ENCODE measurements around the gene MT2A. TPM values are rescaled to one million over a fixed set of nuclear protein-coding genes. Genes with fewer than 3 reads are reported as not detected.

Gene MT2A
- total and polyA plus RNA-seq, 10 of the 15 experiments (the other 5 are each of a cell fraction or from before 2014, with no cell fraction given) = 7.3 to 271 (median 53.5) TPM

DNA sequence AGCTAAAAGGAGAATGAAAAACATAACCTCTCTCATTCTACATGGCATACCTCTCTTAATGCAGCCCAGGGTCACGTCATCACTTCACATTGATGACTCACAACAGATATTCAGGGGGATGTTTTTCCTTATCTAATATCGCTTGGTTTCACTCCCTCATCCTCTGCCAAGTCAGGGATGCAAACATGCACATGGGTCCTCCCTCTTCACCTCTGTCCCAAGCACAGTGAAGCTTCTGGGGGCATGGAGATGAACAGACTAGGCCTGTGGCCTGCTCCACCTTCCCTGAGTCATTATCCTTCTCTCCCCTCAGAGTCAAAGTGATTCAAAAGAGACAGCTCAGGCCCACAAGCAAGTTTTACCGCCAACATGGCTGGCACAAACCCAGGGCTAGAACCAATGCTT is 2.3 kb upstream of the MT2A start (continued):
- TF ChIP-seq, protein P1, sequence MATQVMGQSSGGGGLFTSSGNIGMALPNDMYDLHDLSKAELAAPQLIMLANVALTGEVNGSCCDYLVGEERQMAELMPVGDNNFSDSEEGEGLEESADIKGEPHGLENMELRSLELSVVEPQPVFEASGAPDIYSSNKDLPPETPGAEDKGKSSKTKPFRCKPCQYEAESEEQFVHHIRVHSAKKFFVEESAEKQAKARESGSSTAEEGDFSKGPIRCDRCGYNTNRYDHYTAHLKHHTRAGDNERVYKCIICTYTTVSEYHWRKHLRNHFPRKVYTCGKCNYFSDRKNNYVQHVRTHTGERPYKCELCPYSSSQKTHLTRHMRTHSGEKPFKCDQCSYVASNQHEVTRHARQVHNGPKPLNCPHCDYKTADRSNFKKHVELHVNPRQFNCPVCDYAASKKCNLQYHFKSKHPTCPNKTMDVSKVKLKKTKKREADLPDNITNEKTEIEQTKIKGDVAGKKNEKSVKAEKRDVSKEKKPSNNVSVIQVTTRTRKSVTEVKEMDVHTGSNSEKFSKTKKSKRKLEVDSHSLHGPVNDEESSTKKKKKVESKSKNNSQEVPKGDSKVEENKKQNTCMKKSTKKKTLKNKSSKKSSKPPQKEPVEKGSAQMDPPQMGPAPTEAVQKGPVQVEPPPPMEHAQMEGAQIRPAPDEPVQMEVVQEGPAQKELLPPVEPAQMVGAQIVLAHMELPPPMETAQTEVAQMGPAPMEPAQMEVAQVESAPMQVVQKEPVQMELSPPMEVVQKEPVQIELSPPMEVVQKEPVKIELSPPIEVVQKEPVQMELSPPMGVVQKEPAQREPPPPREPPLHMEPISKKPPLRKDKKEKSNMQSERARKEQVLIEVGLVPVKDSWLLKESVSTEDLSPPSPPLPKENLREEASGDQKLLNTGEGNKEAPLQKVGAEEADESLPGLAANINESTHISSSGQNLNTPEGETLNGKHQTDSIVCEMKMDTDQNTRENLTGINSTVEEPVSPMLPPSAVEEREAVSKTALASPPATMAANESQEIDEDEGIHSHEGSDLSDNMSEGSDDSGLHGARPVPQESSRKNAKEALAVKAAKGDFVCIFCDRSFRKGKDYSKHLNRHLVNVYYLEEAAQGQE (IDR thresholded peaks at IDR 0.05; ENCODE audit: low read depth, low read length) = no peak
- TF ChIP-seq STAT1 (conservative IDR thresholded peaks at IDR 0.05) (no peak), CBX5 (IDR thresholded peaks at IDR 0.05; ENCODE audit: low read depth) (no peak), MEF2A (IDR thresholded peaks at IDR 0.05; ENCODE audit: insufficient read depth, low read depth, low read length) (no peak), PAX8 (IDR thresholded peaks at IDR 0.05) (no peak), ZNF24 (IDR thresholded peaks at IDR 0.05) (no peak), PAX5 (IDR thresholded peaks at IDR 0.05; ENCODE audit: borderline replicate concordance, low read depth, low read length) (no peak), CEBPZ (IDR thresholded peaks at IDR 0.05; ENCODE audit: low read depth, low read length) (no peak), POLR2AphosphoS5 (IDR thresholded peaks at IDR 0.05; ENCODE audit: low read length) (no peak), FOXK2 (IDR thresholded peaks at IDR 0.05) (no peak)
- TF ChIP-seq, protein P2, sequence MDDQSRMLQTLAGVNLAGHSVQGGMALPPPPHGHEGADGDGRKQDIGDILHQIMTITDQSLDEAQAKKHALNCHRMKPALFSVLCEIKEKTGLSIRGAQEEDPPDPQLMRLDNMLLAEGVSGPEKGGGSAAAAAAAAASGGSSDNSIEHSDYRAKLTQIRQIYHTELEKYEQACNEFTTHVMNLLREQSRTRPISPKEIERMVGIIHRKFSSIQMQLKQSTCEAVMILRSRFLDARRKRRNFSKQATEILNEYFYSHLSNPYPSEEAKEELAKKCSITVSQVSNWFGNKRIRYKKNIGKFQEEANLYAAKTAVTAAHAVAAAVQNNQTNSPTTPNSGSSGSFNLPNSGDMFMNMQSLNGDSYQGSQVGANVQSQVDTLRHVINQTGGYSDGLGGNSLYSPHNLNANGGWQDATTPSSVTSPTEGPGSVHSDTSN (IDR thresholded peaks at IDR 0.05; ENCODE audit: insufficient replicate concordance, low read depth, low read length) = no peak

Data from GM12878 (cell line).